Measurements from ENCODE around the gene UNC13B. TPM values are rescaled to one million over a fixed set of nuclear protein-coding genes. Genes with fewer than 3 reads are reported as not detected.

The UNC13B gene
- total and polyA plus RNA-seq, 2 of the 13 experiments (the other 11 are each of a cell fraction or from before 2014, with no cell fraction given): 14.0 to 18.3 TPM

DNA sequence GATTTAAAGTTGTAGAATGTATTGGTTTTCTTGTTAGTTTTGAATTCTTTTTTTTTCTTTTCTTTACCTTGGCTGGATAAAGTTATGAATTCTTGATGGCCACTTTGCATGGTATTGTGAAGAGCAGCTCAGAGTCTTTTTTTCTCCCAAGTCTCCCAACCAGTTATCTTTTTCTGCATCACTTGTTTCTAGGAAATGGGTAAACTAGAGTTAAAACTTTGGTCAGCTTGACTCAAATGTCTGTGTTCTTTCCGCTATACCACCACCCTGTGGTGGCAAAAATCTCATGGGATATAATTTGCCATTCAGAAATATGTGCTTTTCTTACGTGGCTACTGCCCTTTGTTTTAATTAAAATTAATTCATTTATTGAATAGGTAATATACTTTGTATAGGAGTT, 113.2 kb downstream of the UNC13B start:
- in situ Hi-C loops (cut with HindIII; ENCODE audit: extremely low pct_ligation_motif_present, low pct_unique_long_range_greater_than_20kb): no loop called here
- TF ChIP-seq RFX5 (IDR thresholded peaks at IDR 0.05; ENCODE audit: low read depth, low read length) (peak; percentile 54; the same call in 1 of the 2 replicates), RFXANK (CRISPR knock-in tag; IDR thresholded peaks at IDR 0.05) (peak; percentile 70; the same call in 1 of the 2 replicates), ZNF788 (CRISPR knock-in tag; IDR thresholded peaks at IDR 0.05; ENCODE audit: borderline replicate concordance) (no peak)
- Histone ChIP-seq H3K36me3 (replicated peaks in 1 of 2; ENCODE audit: control insufficient read depth in 1 of 2, insufficient read depth in 2 of 2, low read length in 2 of 2) (no peaks in the 10 kb centered on the region), H3K27ac (ENCODE audit: extremely low read length, insufficient read depth, low read length) (no peak overlapping the region), H3K4me2 (ENCODE audit: low read depth, low read length) (no peak overlapping the region), H3K9me3 (ENCODE audit: low read length) (no peaks in the 10 kb centered on the region), H3K27me3 (ENCODE audit: control insufficient read depth in 1 of 2, insufficient read depth in 2 of 2, low read length in 2 of 2) (no peaks in the 10 kb centered on the region), H4K20me1 (ENCODE audit: insufficient read depth, low read length) (no peaks in the 10 kb centered on the region), H3K4me3 (replicated peaks in 1 of 3; ENCODE audit: insufficient read depth in 1 of 3, low read depth in 2 of 3, low read length in 3 of 3) (no peak overlapping the region), H2AFZ (ENCODE audit: low read length) (no peak overlapping the region), H3K9ac (ENCODE audit: insufficient read depth, low read depth, low read length) (no peak overlapping the region), H3K79me2 (ENCODE audit: insufficient read depth, low read length) (no peaks in the 10 kb centered on the region), H3K4me1 (ENCODE audit: insufficient read depth, low read length) (no peaks in the 10 kb centered on the region)
- CTCF ChIA-PET (ENCODE audit: low intra/inter-chr PET ratio, low total read pairs): no interaction called here
- FAIRE-seq (no peak), ATAC-seq (no peak), DNase-seq (ENCODE audit: low spot score) (no peak)
- intact Hi-C loops (cut with micrococcal nuclease; ENCODE audit: unreplicated experiment): no loop called here
- POLR2A ChIA-PET: no interaction called here
- WGBS (ENCODE audit: low lambda C conversion rate): 95% methylated on average over 2 of the region's 2 CpGs
- no TSS peak for BruUV-seq (replicated peaks)

GRCh38 chr9:35277171-35277520, 115.3 kb downstream of the UNC13B start:
- Histone ChIP-seq H2AFZ (ENCODE audit: low read length) (no peak overlapping the region), H4K20me1 (ENCODE audit: insufficient read depth, low read length) (no peaks in the 10 kb centered on the region), H3K9me3 (ENCODE audit: low read length) (no peaks in the 10 kb centered on the region), H3K27me3 (ENCODE audit: control insufficient read depth in 1 of 2, insufficient read depth in 2 of 2, low read length in 2 of 2) (no peaks in the 10 kb centered on the region), H3K36me3 (replicated peaks in 1 of 2; ENCODE audit: control insufficient read depth in 1 of 2, insufficient read depth in 2 of 2, low read length in 2 of 2) (no peaks in the 10 kb centered on the region), H3K9ac (ENCODE audit: insufficient read depth, low read depth, low read length) (no peak overlapping the region), H3K79me2 (ENCODE audit: insufficient read depth, low read length) (no peaks in the 10 kb centered on the region), H3K4me2 (ENCODE audit: low read depth, low read length) (no peak overlapping the region), H3K27ac (ENCODE audit: extremely low read length, insufficient read depth, low read length) (no peak overlapping the region), H3K4me1 (ENCODE audit: insufficient read depth, low read length) (no peaks in the 10 kb centered on the region), H3K4me3 (replicated peaks in 1 of 3; ENCODE audit: insufficient read depth in 1 of 3, low read depth in 2 of 3, low read length in 3 of 3) (no peak overlapping the region)
- TF ChIP-seq ZNF256 (CRISPR knock-in tag; conservative IDR thresholded peaks at IDR 0.05): no peak
- no peak for TF ChIP-seq ZNF709 (CRISPR knock-in tag; IDR thresholded peaks at IDR 0.05)
- no peak for TF ChIP-seq ZNF12 (CRISPR knock-in tag; IDR thresholded peaks at IDR 0.05)
- no peak for TF ChIP-seq ZC3H13 (CRISPR knock-in tag; IDR thresholded peaks at IDR 0.05)
- no peak for TF ChIP-seq ZFP36 (IDR thresholded peaks at IDR 0.05; ENCODE audit: borderline replicate concordance, low read depth, low read length, partially characterized antibody)
- no peak for TF ChIP-seq ZSCAN30 (CRISPR knock-in tag; IDR thresholded peaks at IDR 0.05)
- no peak for TF ChIP-seq TFDP2 (CRISPR knock-in tag; IDR thresholded peaks at IDR 0.05)
- no peak for TF ChIP-seq SIN3A (IDR thresholded peaks at IDR 0.05; ENCODE audit: borderline replicate concordance, low read depth, low read length)
- no peak for TF ChIP-seq DMAP1 (CRISPR knock-in tag; IDR thresholded peaks at IDR 0.05)
- TF ChIP-seq TSC22D2 (CRISPR knock-in tag; IDR thresholded peaks at IDR 0.05; ENCODE audit: borderline replicate concordance): no peak
- TF ChIP-seq ZNF430 (CRISPR knock-in tag; IDR thresholded peaks at IDR 0.05): no peak
- TF ChIP-seq KLF6 (CRISPR knock-in tag; IDR thresholded peaks at IDR 0.05): no peak
- TF ChIP-seq, protein P1, sequence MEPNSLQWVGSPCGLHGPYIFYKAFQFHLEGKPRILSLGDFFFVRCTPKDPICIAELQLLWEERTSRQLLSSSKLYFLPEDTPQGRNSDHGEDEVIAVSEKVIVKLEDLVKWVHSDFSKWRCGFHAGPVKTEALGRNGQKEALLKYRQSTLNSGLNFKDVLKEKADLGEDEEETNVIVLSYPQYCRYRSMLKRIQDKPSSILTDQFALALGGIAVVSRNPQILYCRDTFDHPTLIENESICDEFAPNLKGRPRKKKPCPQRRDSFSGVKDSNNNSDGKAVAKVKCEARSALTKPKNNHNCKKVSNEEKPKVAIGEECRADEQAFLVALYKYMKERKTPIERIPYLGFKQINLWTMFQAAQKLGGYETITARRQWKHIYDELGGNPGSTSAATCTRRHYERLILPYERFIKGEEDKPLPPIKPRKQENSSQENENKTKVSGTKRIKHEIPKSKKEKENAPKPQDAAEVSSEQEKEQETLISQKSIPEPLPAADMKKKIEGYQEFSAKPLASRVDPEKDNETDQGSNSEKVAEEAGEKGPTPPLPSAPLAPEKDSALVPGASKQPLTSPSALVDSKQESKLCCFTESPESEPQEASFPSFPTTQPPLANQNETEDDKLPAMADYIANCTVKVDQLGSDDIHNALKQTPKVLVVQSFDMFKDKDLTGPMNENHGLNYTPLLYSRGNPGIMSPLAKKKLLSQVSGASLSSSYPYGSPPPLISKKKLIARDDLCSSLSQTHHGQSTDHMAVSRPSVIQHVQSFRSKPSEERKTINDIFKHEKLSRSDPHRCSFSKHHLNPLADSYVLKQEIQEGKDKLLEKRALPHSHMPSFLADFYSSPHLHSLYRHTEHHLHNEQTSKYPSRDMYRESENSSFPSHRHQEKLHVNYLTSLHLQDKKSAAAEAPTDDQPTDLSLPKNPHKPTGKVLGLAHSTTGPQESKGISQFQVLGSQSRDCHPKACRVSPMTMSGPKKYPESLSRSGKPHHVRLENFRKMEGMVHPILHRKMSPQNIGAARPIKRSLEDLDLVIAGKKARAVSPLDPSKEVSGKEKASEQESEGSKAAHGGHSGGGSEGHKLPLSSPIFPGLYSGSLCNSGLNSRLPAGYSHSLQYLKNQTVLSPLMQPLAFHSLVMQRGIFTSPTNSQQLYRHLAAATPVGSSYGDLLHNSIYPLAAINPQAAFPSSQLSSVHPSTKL (CRISPR knock-in tag; IDR thresholded peaks at IDR 0.05): no peak
- TF ChIP-seq ZSCAN20 (CRISPR knock-in tag; IDR thresholded peaks at IDR 0.05; ENCODE audit: borderline replicate concordance): no peak
- 61% methylated on average over 1 of the region's 1 CpG for WGBS (ENCODE audit: low lambda C conversion rate)
- POLR2A ChIA-PET: no interaction called here
- FAIRE-seq (no peak), DNase-seq (ENCODE audit: low spot score) (no peak), ATAC-seq (no peak)
- BruUV-seq (replicated peaks): no TSS peak
- in situ Hi-C loops (cut with HindIII; ENCODE audit: extremely low pct_ligation_motif_present, low pct_unique_long_range_greater_than_20kb) (no loop called here), intact Hi-C loops (cut with micrococcal nuclease; ENCODE audit: unreplicated experiment) (no loop called here)
- CTCF ChIA-PET (ENCODE audit: low intra/inter-chr PET ratio, low total read pairs): no interaction called here
